PC-3 (cell line): ENCODE measurements around the gene ECHDC1.

ENCODE experiments used
- EZH2 ChIP-seq: fragments of 300-600 bp; sonication (generic); IDR thresholded peaks from one replicate; pipeline ENCODE4 v1.6.1; 2017; ENCODE audit warnings: antibody characterized with exemption, mild to moderate bottlenecking, low read length; ENCODE audit not compliant: unreplicated experiment
- TF ChIP-seq, protein P1 (sequence below): fragments of 300-600 bp; sonication (generic); conservative IDR thresholded peaks from 2 replicates; pipeline ENCODE4 v1.5.1; 2017; ENCODE audit warnings: antibody characterized with exemption, low read depth, mild to moderate bottlenecking, low read length

DNA sequence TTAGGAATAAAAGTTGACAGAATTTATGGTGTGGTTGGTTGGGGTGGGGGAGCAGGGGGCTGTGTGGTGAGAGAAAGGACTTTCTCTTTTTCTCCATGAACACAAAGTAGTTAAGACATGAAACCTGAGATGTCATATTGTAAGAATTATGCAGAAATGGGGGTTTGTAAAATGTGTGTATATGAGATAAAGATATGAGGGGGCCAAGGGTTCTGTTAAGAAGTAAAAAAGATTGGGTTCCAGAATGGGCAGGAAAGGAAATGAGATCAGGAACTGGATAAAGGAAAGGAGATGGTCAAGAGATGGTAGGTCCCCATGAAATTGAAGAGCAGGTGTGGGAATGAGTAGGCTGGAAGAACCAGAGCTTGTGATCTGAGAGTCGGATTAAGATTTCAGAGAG, 67.1 kb downstream of the ECHDC1 start:
- no peak for TF ChIP-seq EZH2
- TF ChIP-seq, protein P1, sequence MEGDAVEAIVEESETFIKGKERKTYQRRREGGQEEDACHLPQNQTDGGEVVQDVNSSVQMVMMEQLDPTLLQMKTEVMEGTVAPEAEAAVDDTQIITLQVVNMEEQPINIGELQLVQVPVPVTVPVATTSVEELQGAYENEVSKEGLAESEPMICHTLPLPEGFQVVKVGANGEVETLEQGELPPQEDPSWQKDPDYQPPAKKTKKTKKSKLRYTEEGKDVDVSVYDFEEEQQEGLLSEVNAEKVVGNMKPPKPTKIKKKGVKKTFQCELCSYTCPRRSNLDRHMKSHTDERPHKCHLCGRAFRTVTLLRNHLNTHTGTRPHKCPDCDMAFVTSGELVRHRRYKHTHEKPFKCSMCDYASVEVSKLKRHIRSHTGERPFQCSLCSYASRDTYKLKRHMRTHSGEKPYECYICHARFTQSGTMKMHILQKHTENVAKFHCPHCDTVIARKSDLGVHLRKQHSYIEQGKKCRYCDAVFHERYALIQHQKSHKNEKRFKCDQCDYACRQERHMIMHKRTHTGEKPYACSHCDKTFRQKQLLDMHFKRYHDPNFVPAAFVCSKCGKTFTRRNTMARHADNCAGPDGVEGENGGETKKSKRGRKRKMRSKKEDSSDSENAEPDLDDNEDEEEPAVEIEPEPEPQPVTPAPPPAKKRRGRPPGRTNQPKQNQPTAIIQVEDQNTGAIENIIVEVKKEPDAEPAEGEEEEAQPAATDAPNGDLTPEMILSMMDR, result no peak
